T-helper 9 cell (primary cell): ENCODE data around the gene KRT78.

Experiments
- DNase-seq: peaks from one replicate; pipeline ENCODE4 v3.0.0-alpha.2; 2020

Gene KRT78

DNA sequence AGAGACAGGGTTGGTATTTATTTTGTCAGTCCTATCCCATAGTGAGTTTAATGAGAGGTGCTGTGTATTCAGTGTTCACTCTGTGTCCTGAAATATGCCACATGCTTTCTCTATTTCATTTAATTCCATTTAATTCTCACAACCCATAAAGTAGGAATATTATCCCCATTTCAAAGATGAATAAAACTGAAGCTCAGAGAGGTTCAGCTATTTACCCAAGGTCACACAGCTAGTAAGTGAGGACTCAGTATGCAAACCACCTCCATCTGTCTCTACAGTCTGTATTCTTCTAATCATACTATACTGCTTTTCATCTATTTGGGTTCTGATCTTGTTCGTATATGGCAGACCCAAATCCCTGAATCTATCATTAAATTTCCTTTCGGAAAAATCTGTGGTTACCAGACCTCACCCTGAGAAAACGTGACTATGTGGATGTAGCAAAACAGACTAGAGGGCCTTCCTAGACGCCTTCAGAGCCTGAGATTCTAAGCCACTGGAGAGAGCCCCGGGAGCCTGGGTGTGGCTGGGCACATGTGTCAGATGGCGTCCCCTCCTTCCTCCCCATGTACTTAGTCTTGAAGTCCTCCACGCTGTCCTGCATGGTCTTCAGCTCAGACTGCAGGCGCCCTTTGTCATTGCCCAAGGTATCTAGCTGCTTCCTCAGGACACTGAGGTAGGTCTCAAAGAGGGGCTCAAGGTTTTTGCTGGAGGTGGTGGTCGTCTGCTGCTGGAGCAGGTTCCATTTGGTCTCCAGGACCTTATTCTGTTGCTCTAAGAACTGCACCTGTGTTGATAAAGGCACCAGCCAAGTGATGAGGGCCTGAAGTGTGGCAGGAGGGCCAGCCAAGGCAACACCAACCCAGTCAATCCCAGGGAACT is 37.4 kb downstream of the KRT78 start:
- DNase-seq = no peak

DNA sequence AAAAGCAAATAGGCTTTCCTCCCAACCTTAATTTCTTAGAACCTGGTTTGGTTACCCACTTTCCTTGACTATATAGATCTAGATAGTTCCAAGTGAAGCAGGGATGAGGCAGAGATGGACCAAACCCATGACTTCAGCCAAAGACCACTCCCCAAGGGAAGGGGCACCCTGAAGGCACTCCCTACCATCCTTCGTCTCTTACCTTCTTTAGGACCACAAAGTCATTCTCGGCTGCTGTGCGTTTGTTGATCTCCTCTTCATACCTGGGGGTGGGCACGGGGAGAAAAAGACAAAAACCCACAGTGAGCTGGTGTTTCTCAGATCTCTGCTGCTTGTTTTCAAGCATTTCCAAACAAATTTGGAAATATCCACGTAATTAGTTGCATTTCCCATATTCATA is 38.2 kb downstream of the KRT78 start:
- no peak for DNase-seq

GRCh38 chr12:52809166-52809565 is 39.6 kb downstream of the KRT78 start:
- DNase-seq = no peak

- DNase-seq = no peak
Observed at GRCh38 chr12:52808573-52809160, 40.1 kb downstream of the KRT78 start.

DNA sequence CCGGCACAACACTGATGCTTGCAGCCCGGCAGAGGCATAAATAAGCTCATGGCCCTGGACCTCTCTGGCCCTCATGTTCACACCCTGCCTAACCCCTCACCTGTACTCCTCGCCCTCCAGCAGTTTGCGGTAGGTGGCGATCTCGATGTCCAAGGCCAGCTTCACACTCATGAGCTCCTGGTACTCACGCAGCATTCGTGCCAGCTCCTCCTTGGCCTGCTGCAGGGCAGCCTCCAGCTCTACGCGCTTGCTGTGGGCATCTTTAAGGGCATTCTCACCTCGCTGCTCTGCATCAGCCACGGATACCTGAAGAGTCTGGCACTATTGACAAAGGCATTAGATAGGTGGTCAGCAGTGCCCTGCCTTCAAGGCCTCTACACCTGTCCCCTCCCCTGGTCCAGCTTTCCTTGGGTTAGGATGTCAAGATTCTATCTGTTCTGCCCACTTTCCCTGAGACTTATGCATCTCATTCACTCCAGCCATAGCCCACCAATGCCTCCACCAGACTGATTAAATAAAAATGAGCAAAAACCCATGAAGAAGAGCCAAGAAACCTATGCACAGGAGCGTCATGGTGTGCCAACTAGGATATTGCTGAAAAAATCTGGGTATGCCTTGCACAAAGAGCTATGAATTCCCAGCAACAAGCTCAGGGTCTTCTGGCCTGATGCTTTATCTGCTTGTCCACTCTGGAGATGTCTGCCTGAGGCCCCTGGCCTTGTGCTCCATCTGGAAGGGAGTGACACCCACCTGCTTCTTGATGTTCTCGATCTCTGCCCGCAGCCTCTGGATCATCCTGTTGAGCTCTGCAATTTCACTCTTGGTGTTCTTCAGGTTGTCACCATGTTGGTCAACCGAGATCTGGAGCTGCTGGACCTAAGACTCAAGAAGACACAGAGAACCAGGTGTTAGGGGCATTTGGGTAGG is 41.0 kb downstream of the KRT78 start:
- no peak for DNase-seq

GRCh38 chr12:52806821-52807543 is 41.8 kb downstream of the KRT78 start:
- DNase-seq = no peak

- no peak for DNase-seq
Observed at GRCh38 chr12:52806169-52806811, 42.5 kb downstream of the KRT78 start.

GRCh38 chr12:52805739-52806138 is 43.1 kb downstream of the KRT78 start:
- no peak for DNase-seq

- DNase-seq = no peak
Observed at GRCh38 chr12:52805000-52805399, 43.8 kb downstream of the KRT78 start.

DNA sequence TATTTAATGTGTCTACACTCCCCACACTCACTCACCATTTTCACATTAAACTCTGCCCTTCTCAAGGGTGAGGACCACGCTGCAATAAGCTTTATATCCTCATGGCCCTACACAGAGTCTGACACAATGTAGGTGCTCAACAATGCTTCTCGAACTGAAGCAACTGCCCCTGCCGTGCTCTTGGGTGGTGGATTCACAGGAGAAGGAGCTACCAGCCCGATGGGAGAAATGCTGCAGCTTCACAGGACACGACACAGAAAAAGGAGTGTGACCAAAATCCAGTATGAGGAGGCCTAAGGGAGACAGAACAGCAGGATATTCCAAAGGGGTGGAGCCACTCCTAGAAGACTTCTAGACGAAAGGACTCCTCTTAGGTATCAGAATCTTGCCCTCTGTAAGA is 46.4 kb downstream of the KRT78 start:
- DNase-seq = no peak

DNA sequence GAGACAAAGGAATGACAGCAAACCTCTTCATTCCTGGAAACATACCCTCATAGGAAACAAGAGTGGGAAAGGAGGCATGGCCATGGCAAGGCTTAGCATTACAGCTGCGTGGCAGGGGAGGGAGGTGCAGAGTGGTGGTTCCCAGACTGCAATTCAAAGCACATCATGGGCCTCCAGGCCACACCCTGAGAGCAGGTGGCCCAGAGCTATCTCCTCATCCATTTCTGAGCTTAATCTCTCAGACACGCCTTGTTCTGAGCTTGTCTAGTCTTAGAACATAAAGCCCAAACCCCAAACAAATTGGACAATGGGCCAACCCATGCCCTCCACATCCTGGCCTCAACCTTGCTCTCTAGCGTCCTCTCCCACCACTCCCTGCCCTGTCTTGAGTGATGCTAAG is 47.0 kb downstream of the KRT78 start:
- no peak for DNase-seq

DNA sequence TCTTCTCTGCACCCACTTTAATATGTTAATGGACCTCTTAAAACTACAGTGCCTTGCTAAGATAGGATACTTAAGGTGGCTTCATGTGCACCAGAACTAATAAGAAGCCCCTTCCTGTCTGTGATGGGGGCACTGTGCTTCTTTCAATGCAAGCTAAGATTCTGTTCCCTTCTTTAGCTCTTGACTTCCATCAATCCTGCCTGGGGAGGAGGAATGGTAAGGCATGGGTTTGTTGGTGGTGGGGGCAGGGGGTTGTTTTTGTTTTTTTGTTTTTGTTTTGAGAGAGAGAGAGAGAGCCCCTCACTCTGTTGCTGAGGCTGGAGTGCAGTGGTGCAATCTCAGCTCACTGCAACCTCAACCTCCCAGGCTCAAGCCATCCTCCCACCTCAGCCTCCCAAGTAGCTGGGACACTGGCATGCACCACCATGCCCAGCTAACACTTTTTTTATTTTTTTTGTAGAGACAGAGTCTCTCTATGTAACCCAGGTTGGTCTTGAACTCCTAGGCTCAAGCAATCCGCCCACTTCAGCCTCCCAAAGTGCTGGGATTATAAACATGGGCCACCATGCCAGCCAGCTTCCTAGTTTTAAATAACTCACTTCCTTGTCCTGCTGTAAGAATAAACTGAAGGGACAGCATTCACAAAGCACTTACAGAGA is 48.4 kb downstream of the KRT78 start:
- no peak for DNase-seq

- DNase-seq = no peak
Observed at GRCh38 chr12:52799505-52800211, 49.1 kb downstream of the KRT78 start.

GRCh38 chr12:52798671-52799504 is 49.9 kb downstream of the KRT78 start:
- no peak for DNase-seq

DNA sequence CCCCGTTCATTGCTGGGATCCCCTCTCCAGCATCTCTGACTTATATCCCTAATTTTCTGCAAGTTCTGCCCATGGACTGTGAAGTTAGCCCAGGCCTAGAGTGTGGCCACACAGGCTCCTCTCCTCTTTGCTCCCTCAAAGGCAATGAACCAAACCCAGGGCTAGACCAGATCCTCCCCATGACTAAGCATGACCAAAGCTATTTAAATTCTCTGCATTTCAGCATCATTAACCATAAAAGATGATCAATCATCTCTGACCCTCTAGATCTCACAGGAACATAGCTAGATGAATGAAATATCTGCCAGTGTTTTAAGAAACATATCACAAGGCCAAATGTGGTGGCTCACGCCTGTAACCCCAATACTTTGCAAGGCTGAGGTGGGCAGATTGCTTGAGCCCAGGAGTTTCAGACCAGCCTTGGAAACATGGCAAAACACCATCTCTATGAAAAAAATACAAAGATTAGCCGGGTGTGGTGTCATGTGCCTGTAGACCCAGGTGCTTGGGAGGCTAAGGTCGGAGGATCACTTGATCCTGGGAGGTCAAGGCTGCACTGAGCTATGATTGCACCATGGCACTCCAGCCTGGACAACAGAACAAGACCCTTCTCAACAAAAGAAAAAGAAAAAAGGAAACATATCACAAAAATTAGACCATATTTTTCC is 50.7 kb downstream of the KRT78 start:
- no peak for DNase-seq

GRCh38 chr12:52797529-52797894 is 51.3 kb downstream of the KRT78 start:
- no peak for DNase-seq

GRCh38 chr12:52796839-52797528 is 51.8 kb downstream of the KRT78 start:
- DNase-seq = no peak

GRCh38 chr12:52796429-52796794 is 52.4 kb downstream of the KRT78 start:
- DNase-seq = no peak
